ENCODE data around the gene PID1. TPM values are rescaled to one million over a fixed set of nuclear protein-coding genes. Genes with fewer than 3 reads are reported as not detected.

PID1 gene
- polyA plus RNA-seq, 1 donor from 2014 or later = not detected

DNA sequence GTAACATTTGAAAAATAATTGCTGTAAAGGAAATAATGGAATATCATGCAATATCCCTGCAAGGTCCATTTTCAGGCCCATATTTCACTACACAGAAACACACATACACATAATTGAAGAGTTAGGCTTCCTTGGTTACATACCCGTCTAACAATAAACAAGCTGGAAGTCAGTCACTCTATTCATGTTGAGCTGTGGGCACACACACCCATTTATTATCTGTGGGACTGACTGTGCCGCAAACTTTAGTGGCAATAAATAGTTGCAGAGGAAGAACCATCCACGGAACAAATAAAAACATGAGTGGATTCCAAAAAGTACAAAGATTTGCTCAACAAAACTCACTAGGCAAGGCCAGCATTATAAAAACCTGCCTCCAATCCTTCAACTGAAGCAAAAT is 24.8 kb downstream of the PID1 start:
- H3K4me3 Mint-ChIP-seq = peak overlapping the region in 1 of 4 donors; percentile 46
- peaks cover 3 to 18% (median 8%) of the 10 kb centered on the region in 3 donors for H3K9me3 Mint-ChIP-seq
- H3K27ac Mint-ChIP-seq = no peak overlapping the region
- H3K27me3 Mint-ChIP-seq = no peaks in the 10 kb centered on the region
- H3K4me1 Mint-ChIP-seq = no peaks in the 10 kb centered on the region
- no peaks in the 10 kb centered on the region for H3K36me3 Mint-ChIP-seq

DNA sequence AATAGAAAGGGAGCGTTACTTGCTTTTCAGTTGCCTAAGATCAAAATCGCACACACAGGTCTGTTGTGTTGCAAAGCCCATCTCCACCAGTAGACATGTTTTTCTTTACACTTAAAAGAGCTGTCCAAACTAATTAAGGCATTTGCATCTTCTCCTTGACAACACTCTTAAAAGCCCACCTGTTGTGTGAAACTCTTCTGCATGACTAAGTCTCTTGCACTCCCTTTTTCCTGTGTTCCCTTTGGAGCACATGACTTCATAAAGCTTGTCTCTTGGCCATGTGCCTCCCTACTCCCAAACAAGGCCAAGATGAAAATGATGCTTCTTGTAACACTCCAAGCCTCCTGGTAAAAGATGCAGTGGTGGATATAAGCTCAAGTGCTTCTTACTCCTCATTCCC is 26.1 kb downstream of the PID1 start:
- Mint-ChIP-seq H3K4me1 (no peaks in the 10 kb centered on the region), H3K9me3 (peaks cover 7 to 31% (median 14%) of the 10 kb centered on the region in 3 donors), H3K27ac (no peak overlapping the region), H3K36me3 (no peaks in the 10 kb centered on the region), H3K27me3 (no peaks in the 10 kb centered on the region), H3K4me3 (no peak overlapping the region)

GRCh38 chr2:229243890-229244560 is 27.1 kb downstream of the PID1 start:
- Mint-ChIP-seq H3K27me3 (no peaks in the 10 kb centered on the region), H3K4me3 (no peak overlapping the region), H3K36me3 (no peaks in the 10 kb centered on the region), H3K4me1 (no peaks in the 10 kb centered on the region), H3K27ac (no peak overlapping the region), H3K9me3 (peaks cover 7 to 40% (median 20%) of the 10 kb centered on the region in 3 donors)

GRCh38 chr2:229240984-229241491 is 30.0 kb downstream of the PID1 start:
- Mint-ChIP-seq H3K4me3 (no peak overlapping the region), H3K4me1 (no peaks in the 10 kb centered on the region), H3K9me3 (peaks cover 7 to 47% (median 20%) of the 10 kb centered on the region in 3 donors), H3K36me3 (no peaks in the 10 kb centered on the region), H3K27me3 (no peaks in the 10 kb centered on the region), H3K27ac (no peak overlapping the region)

DNA sequence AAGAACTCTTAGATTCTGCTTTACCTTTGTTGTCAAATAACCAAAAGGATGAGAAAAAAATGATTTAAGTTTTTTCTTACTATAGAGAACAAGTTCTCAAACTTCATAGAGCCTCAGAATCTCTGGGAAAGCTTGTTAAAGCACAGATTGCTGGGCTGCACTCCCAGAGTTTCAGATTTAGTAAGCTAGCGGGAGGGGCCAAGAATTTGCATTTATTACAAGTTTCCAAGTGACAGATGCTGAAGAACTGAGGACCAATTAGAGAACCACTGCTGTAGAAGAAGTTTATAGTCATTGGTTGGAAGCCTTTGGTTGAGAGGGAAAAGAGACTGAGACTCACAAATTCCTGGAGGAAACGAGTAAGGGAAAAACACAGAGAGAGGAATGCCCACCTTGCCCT is 32.1 kb downstream of the PID1 start:
- no peaks in the 10 kb centered on the region for H3K4me1 Mint-ChIP-seq
- H3K27ac Mint-ChIP-seq = no peak overlapping the region
- H3K9me3 Mint-ChIP-seq = peaks cover 8 to 42% (median 20%) of the 10 kb centered on the region in 3 donors
- H3K4me3 Mint-ChIP-seq = no peak overlapping the region
- no peaks in the 10 kb centered on the region for H3K27me3 Mint-ChIP-seq
- H3K36me3 Mint-ChIP-seq = no peaks in the 10 kb centered on the region

DNA sequence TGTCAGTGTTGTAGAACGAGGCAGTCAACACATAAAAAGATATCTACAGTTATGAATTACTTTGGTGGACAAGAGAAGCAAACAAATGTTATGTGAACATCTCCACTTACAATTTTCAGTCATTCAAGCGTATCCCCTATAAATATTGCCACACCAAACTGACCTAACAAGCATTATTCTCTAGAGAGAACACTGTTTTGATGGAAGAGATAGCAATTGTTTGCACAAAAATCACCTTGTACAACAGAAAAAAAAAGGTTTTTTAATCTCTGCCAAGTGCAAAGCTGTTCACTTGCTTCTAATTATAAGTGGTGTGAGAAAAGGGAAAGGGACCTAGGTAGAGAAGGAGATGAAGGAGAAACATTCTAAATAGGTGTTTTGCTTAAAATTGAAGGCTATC is 33.8 kb downstream of the PID1 start:
- Mint-ChIP-seq H3K27ac (no peak overlapping the region), H3K36me3 (no peaks in the 10 kb centered on the region), H3K9me3 (peaks cover 6 to 35% (median 17%) of the 10 kb centered on the region in 3 donors), H3K4me3 (no peak overlapping the region), H3K4me1 (no peaks in the 10 kb centered on the region), H3K27me3 (no peaks in the 10 kb centered on the region)

- Mint-ChIP-seq H3K9me3 (peaks cover 2 to 19% (median 8%) of the 10 kb centered on the region in 3 donors), H3K27me3 (no peaks in the 10 kb centered on the region), H3K4me1 (no peaks in the 10 kb centered on the region), H3K27ac (no peak overlapping the region), H3K4me3 (no peak overlapping the region), H3K36me3 (no peaks in the 10 kb centered on the region)
Measured at GRCh38 chr2:229235131-229235914, 35.8 kb downstream of the PID1 start.

DNA sequence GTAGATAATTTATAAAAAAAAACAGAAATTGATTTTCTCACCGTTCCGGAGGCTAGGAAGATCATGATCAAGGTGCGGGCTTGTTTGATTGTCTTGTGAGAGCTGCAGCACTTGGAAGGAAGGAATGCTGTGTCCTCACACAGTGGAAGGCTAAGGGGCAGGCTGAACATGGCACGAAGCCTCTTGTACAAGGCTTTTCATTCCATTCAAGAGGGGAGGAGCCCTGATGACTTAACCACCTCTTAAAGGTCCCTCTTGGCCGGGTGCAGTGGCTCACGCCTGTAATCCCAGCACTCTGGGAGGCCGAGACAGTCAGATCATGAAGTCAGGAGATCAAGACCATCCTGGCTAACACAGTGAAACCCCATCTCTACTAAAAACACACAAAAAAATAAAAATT is 39.2 kb downstream of the PID1 start:
- Mint-ChIP-seq H3K36me3 (no peaks in the 10 kb centered on the region), H3K4me3 (no peak overlapping the region), H3K27ac (no peak overlapping the region), H3K27me3 (no peaks in the 10 kb centered on the region), H3K9me3 (peaks cover 0 to 2% (median 2%) of the 10 kb centered on the region in 3 donors), H3K4me1 (no peaks in the 10 kb centered on the region)

- Mint-ChIP-seq H3K36me3 (no peaks in the 10 kb centered on the region), H3K4me3 (no peak overlapping the region), H3K27me3 (no peaks in the 10 kb centered on the region), H3K9me3 (peaks cover 0 to 2% (median 0%) of the 10 kb centered on the region in 3 donors), H3K4me1 (no peaks in the 10 kb centered on the region), H3K27ac (no peak overlapping the region)
Measured at GRCh38 chr2:229231328-229231868, 39.7 kb downstream of the PID1 start.

GRCh38 chr2:229230911-229231310 is 40.2 kb downstream of the PID1 start:
- Mint-ChIP-seq H3K4me3 (no peak overlapping the region), H3K36me3 (no peaks in the 10 kb centered on the region), H3K9me3 (peaks cover 0 to 3% (median 0%) of the 10 kb centered on the region in 3 donors), H3K27me3 (no peaks in the 10 kb centered on the region), H3K27ac (no peak overlapping the region), H3K4me1 (no peaks in the 10 kb centered on the region)

GRCh38 chr2:229230256-229230655 is 40.8 kb downstream of the PID1 start:
- Mint-ChIP-seq H3K27ac (no peak overlapping the region), H3K27me3 (no peaks in the 10 kb centered on the region)

DNA sequence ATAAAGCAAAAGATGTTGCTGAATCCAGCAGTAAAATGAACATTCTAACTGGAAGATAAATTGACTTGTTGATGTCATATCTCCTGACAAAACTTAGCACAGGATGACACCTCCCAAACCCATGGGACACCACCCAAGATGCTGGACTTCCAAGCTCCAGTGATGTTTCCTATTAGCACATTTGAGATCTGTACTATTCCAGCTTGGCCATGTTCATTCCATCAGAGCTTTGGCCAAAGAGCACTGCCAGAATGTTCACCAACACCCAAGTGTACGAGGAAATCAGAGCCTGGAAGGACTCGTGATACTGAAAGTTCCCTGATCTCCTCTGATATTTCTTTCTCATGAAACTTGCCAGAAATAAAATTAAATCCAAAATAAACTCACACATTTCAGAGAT is 44.7 kb downstream of the PID1 start:
- no peak overlapping the region for H3K27ac Mint-ChIP-seq
- H3K27me3 Mint-ChIP-seq = no peaks in the 10 kb centered on the region
- no peak overlapping the region for H3K4me3 Mint-ChIP-seq
- H3K4me1 Mint-ChIP-seq = no peaks in the 10 kb centered on the region
- peaks cover 2 to 8% (median 4%) of the 10 kb centered on the region in 3 donors for H3K9me3 Mint-ChIP-seq
- H3K36me3 Mint-ChIP-seq = peaks cover 2% of the 10 kb centered on the region

More at GRCh38 chr2:229230256-229230655, 40.8 kb downstream of the PID1 start:
- no peaks in the 10 kb centered on the region for H3K36me3 Mint-ChIP-seq
- H3K4me1 Mint-ChIP-seq = no peaks in the 10 kb centered on the region
- H3K9me3 Mint-ChIP-seq = peaks cover 0 to 3% (median 0%) of the 10 kb centered on the region in 3 donors
- no peak overlapping the region for H3K4me3 Mint-ChIP-seq

DNA sequence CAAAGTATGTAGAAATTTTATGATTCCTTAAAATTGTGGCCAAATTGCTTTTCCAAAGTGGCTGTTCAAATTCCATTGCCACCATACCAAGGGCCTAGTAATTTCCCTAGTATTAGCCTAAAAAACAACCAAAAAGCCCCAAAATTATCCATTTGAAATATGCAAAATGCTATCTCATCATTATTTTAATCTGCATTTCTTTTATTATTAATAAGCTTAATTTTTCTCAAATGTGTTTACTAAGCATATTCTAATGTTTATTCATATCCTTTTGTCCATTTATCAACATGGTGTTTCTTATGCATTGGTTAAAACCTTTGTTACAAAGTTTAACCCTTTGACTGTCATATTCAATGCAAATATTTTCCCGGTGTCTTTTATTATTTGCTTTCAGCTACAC is 48.0 kb downstream of the PID1 start:
- Mint-ChIP-seq H3K4me1 (no peaks in the 10 kb centered on the region), H3K4me3 (no peak overlapping the region), H3K27me3 (no peaks in the 10 kb centered on the region), H3K27ac (no peak overlapping the region), H3K36me3 (peaks cover 2% of the 10 kb centered on the region), H3K9me3 (peaks cover 4 to 14% (median 8%) of the 10 kb centered on the region in 3 donors)

GRCh38 chr2:229221641-229222040 is 49.4 kb downstream of the PID1 start:
- H3K4me1 Mint-ChIP-seq = no peaks in the 10 kb centered on the region
- peaks cover 4 to 14% (median 8%) of the 10 kb centered on the region in 3 donors for H3K9me3 Mint-ChIP-seq
- no peaks in the 10 kb centered on the region for H3K27me3 Mint-ChIP-seq
- peak overlapping the region in 1 of 3 donors; percentile 65 for H3K27ac Mint-ChIP-seq
- peaks cover 2% of the 10 kb centered on the region for H3K36me3 Mint-ChIP-seq
- no peak overlapping the region for H3K4me3 Mint-ChIP-seq

GRCh38 chr2:229220254-229220653 is 50.8 kb downstream of the PID1 start:
- peaks cover 2% of the 10 kb centered on the region for H3K36me3 Mint-ChIP-seq
- H3K4me1 Mint-ChIP-seq = no peaks in the 10 kb centered on the region
- no peak overlapping the region for H3K4me3 Mint-ChIP-seq
- no peak overlapping the region for H3K27ac Mint-ChIP-seq
- H3K9me3 Mint-ChIP-seq = peaks cover 4 to 14% (median 6%) of the 10 kb centered on the region in 3 donors
- H3K27me3 Mint-ChIP-seq = no peaks in the 10 kb centered on the region

Measured in IgD-negative memory B cell (primary cell).